MM.1S (cell line): ENCODE results near the gene TAL2.
"Not testable (repeated sequence)": the region's sequence is repeated elsewhere in the genome, so short reads cannot be mapped to it uniquely, and the experiment has no call there.

Source experiments
- DNase-seq: peaks from one replicate; pipeline ENCODE4 v3.0.0-alpha.2; 2015
- H2AFZ ChIP-seq: fragments of 300-600 bp; sonication (generic); 2 replicates; pipeline ENCODE4 v1.6.0; 2016; ENCODE audit warnings: antibody characterized with exemption, low read length
- H3F3A ChIP-seq: fragments of 300-600 bp; sonication (generic); 2 replicates; pipeline ENCODE4 v1.6.1; 2016; ENCODE audit warnings: mild to moderate bottlenecking, antibody characterized with exemption, low read length, moderate library complexity, mixed read lengths; ENCODE audit not compliant: insufficient read depth
- H3K27ac ChIP-seq: fragments of 300-600 bp; sonication (generic); 2 replicates; pipeline ENCODE4 v1.5.1; 2016; ENCODE audit warnings: mild to moderate bottlenecking, low read length
- H3K27me3 ChIP-seq: fragments of 300-600 bp; sonication (generic); replicated peaks from 2 replicates; pipeline ENCODE4 v1.6.0; 2016; ENCODE audit warnings: low read length; ENCODE audit not compliant: insufficient read depth
- H3K36me3 ChIP-seq: fragments of 300-600 bp; sonication (generic); replicated peaks from 2 replicates; pipeline ENCODE4 v1.6.1; 2016; ENCODE audit warnings: mild to moderate bottlenecking, low read length, mixed read lengths; ENCODE audit not compliant: insufficient read depth
- H3K4me1 ChIP-seq: fragments of 300-600 bp; sonication (generic); 2 replicates; pipeline ENCODE4 v1.6.1; 2016; ENCODE audit warnings: low read length, mixed read lengths
- H3K4me2 ChIP-seq: fragments of 300-600 bp; sonication (generic); 2 replicates; pipeline ENCODE4 v1.6.0; 2016; ENCODE audit warnings: low read depth, low read length
- H3K4me3 ChIP-seq: fragments of 300-600 bp; sonication (generic); 2 replicates; pipeline ENCODE4 v1.5.1; 2016; ENCODE audit warnings: low read length, mixed read lengths
- H3K79me2 ChIP-seq: fragments of 300-600 bp; sonication (generic); 2 replicates; pipeline ENCODE4 v1.6.1; 2016; ENCODE audit warnings: mixed run types, low read length, mixed read lengths
- H3K9ac ChIP-seq: fragments of 300-600 bp; sonication (generic); 2 replicates; pipeline ENCODE4 v1.6.1; 2016; ENCODE audit warnings: low read length, mixed read lengths
- H3K9me2 ChIP-seq: fragments of 300-600 bp; sonication (generic); replicated peaks from 2 replicates; pipeline ENCODE4 v1.6.1; 2016; ENCODE audit warnings: mild to moderate bottlenecking, low read length, mixed read lengths; ENCODE audit not compliant: insufficient read depth
- H3K9me3 ChIP-seq: fragments of 300-600 bp; sonication (generic); replicated peaks from 2 replicates; pipeline ENCODE4 v1.6.1; 2016; ENCODE audit warnings: mild to moderate bottlenecking, low read length, mixed read lengths; ENCODE audit not compliant: insufficient read depth
- H4K20me1 ChIP-seq: fragments of 300-600 bp; sonication (generic); 2 replicates; pipeline ENCODE4 v1.6.1; 2016; ENCODE audit warnings: mild to moderate bottlenecking, low read length, moderate library complexity, mixed read lengths; ENCODE audit not compliant: insufficient read depth
- CTCF ChIP-seq: fragments of 300-600 bp; sonication (generic); IDR thresholded peaks from 2 replicates; pipeline ENCODE4 v1.5.1; 2016; ENCODE audit warnings: antibody characterized with exemption, low read length, mixed read lengths
- EZH2 ChIP-seq: fragments of 300-600 bp; sonication (generic); optimal IDR thresholded peaks from 2 replicates; pipeline ENCODE3; 2017; ENCODE audit warnings: low read depth, mild to moderate bottlenecking, antibody characterized with exemption, low read length, mixed read lengths
- EZH2phosphoT487 ChIP-seq: fragments of 300-600 bp; sonication (generic); IDR thresholded peaks from 2 replicates; pipeline ENCODE4 v1.6.1; 2018; ENCODE audit warnings: antibody characterized with exemption, low read length

The TAL2 gene

GRCh38 chr9:105700668-105701067 lies 38.4 kb downstream of the TAL2 start:
- TF ChIP-seq EZH2phosphoT487 (no peak), EZH2 (no peak), CTCF (no peak)
- Histone ChIP-seq H3K9ac (no peak overlapping the region), H3K79me2 (peaks cover 73% of the 10 kb centered on the region), H3K4me2 (no peak overlapping the region), H3K36me3 (no peaks in the 10 kb centered on the region), H3F3A (peaks cover 4% of the 10 kb centered on the region; the same call in 1 of the 2 replicates), H4K20me1 (no peaks in the 10 kb centered on the region; the same call in 1 of the 2 replicates), H3K9me3 (no peaks in the 10 kb centered on the region), H3K9me2 (no peaks in the 10 kb centered on the region), H2AFZ (no peak overlapping the region), H3K4me1 (peaks cover 6% of the 10 kb centered on the region; the same call in 1 of the 2 replicates), H3K27me3 (no peaks in the 10 kb centered on the region), H3K4me3 (no peak overlapping the region), H3K27ac (no peak overlapping the region)
- no peak for DNase-seq

GRCh38 chr9:105701145-105701544 lies 38.9 kb downstream of the TAL2 start:
- Histone ChIP-seq H3K9me2 (no peaks in the 10 kb centered on the region), H3K27me3 (no peaks in the 10 kb centered on the region), H3K4me3 (no peak overlapping the region), H3K9ac (no peak overlapping the region), H4K20me1 (no peaks in the 10 kb centered on the region; the same call in 1 of the 2 replicates), H3F3A (no peaks in the 10 kb centered on the region), H3K36me3 (no peaks in the 10 kb centered on the region), H3K4me1 (peaks cover 6% of the 10 kb centered on the region; the same call in 1 of the 2 replicates), H3K4me2 (no peak overlapping the region), H3K9me3 (no peaks in the 10 kb centered on the region), H2AFZ (no peak overlapping the region), H3K79me2 (peaks cover 68% of the 10 kb centered on the region), H3K27ac (no peak overlapping the region)
- DNase-seq, result no peak
- TF ChIP-seq CTCF (no peak), EZH2 (no peak), EZH2phosphoT487 (no peak)

GRCh38 chr9:105702207-105702606 lies 40.0 kb downstream of the TAL2 start:
- Histone ChIP-seq H4K20me1 (no peaks in the 10 kb centered on the region; the same call in 1 of the 2 replicates), H3K27me3 (no peaks in the 10 kb centered on the region), H3K9me2 (no peaks in the 10 kb centered on the region), H3F3A (no peaks in the 10 kb centered on the region), H3K79me2 (peaks cover 58% of the 10 kb centered on the region), H3K36me3 (no peaks in the 10 kb centered on the region), H3K9me3 (no peaks in the 10 kb centered on the region), H3K4me2 (no peak overlapping the region), H2AFZ (no peak overlapping the region), H3K9ac (no peak overlapping the region), H3K27ac (no peak overlapping the region), H3K4me3 (no peak overlapping the region), H3K4me1 (peaks cover 6% of the 10 kb centered on the region; the same call in 1 of the 2 replicates)
- TF ChIP-seq EZH2 (no peak), EZH2phosphoT487 (no peak), CTCF (no peak)
- no peak for DNase-seq

- not testable (repeated sequence) for H3K27ac ChIP-seq, H3K4me2 ChIP-seq, H3K4me1 ChIP-seq, H3K9me3 ChIP-seq, H3K36me3 ChIP-seq, H3K4me3 ChIP-seq, H3K27me3 ChIP-seq, H4K20me1 ChIP-seq, DNase-seq, H3K9me2 ChIP-seq, H2AFZ ChIP-seq, H3K9ac ChIP-seq, H3F3A ChIP-seq
- H3K79me2 ChIP-seq, result peaks cover 47% of the 10 kb centered on the region
Observed at GRCh38 chr9:105703638-105704037, 41.4 kb downstream of the TAL2 start.
